Activated CD8-positive, alpha-beta T cell treated with anti-CD3 and anti-CD28 coated beads, Interleukin-2, amount 10 ng/mL, durations not matched to agents 7 days and 5 days (primary cell): ENCODE data around the gene MSX1. TPM values are rescaled to one million over a fixed set of nuclear protein-coding genes. Genes with fewer than 3 reads are reported as not detected.
"Not testable (repeated sequence)": the region's sequence is repeated elsewhere in the genome, so short reads cannot be mapped to it uniquely, and the experiment has no call there.

Source experiments
- ATAC-seq: fragments of 150-1000 bp; cut with Tn5 transposase; one replicate; pipeline ENCODE4 v1.10.0; 2021; ENCODE audit warnings: moderate library complexity
- CTCF ChIA-PET: fragments of 350-600 bp; sonication (Branson Sonifier 250); formaldehyde crosslinking; loops from one replicate; lab custom pipeline; 2021; ENCODE audit warnings: antibody characterized with exemption; lab: Charles Lee
- POLR2A ChIA-PET: fragments of 350-600 bp; sonication (Branson Sonifier 250); formaldehyde crosslinking; loops from one replicate; lab custom pipeline; 2021; ENCODE audit warnings: antibody characterized with exemption; lab: Charles Lee
- DNase-seq: peaks from one replicate; pipeline ENCODE4 v3.0.0-alpha.2; 2020
- H3K27ac Mint-ChIP-seq: one replicate; pipeline ENCODE4 v1.8.0; 2021; ENCODE audit warnings: mild to moderate bottlenecking, mixed read lengths
- H3K27me3 Mint-ChIP-seq: one replicate; pipeline ENCODE4 v1.8.0; 2021; ENCODE audit warnings: low read depth, mixed read lengths
- H3K36me3 Mint-ChIP-seq: one replicate; pipeline ENCODE4 v1.8.0; 2021; ENCODE audit warnings: low read depth, mixed read lengths
- H3K4me1 Mint-ChIP-seq: one replicate; pipeline ENCODE4 v1.8.0; 2021; ENCODE audit warnings: low read depth, mixed read lengths
- H3K4me3 Mint-ChIP-seq: one replicate; pipeline ENCODE4 v1.8.0; 2021; ENCODE audit warnings: mild to moderate bottlenecking, mixed read lengths
- H3K9me3 Mint-ChIP-seq: one replicate; pipeline ENCODE4 v1.8.0; 2022; ENCODE audit warnings: mixed read lengths; ENCODE audit not compliant: insufficient read depth
- total RNA-seq, 2 experiments: library from RNA; stranded (reverse); gene quantifications; one replicate each; pipeline ENCODE4 v1.2.3, GENCODE V29; 2021

Gene MSX1
- total RNA-seq, result not detected

DNA sequence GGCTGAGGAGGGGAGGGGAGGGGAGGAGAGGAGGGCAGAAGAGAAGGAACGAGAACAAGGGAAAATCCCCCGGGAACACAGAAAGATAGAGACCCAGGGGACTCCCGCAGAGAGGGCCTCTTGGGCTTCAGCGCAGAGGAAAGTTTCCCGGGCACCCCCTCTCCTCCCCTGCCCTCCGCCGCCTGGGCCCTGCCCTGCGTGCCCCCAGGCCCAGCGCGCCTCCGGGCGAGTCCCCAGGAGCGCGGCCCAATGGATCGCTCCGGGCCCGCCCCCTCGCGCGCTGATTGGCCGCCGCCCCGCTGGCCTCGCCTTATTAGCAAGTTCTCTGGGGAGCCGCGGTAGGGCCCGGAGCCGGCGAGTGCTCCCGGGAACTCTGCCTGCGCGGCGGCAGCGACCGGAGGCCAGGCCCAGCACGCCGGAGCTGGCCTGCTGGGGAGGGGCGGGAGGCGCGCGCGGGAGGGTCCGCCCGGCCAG lies at the start of gene MSX1:
TSS of gene MSX1 (plus strand) at position 341 of the 474 bp plus-strand sequence. CDS start 235 bp downstream, outside the sequence.
- Mint-ChIP-seq H3K4me3 (peak within 1 kb of the TSS; percentile 63), H3K27ac (no peak within 1 kb of the TSS)

GRCh38 chr4:4810092-4810774 lies 49.2 kb upstream of the MSX1 start:
- no peaks in the 10 kb centered on the region for H3K4me1 Mint-ChIP-seq
- no peaks in the 10 kb centered on the region for H3K9me3 Mint-ChIP-seq
- H3K36me3 Mint-ChIP-seq, result no peaks in the 10 kb centered on the region
- DNase-seq, result no peak
- H3K27me3 Mint-ChIP-seq, result peaks cover 3% of the 10 kb centered on the region
- no peak for ATAC-seq
- ChIA-PET CTCF (no interaction called here), POLR2A (no interaction called here)
- H3K4me3 Mint-ChIP-seq, result no peak overlapping the region
- no peak overlapping the region for H3K27ac Mint-ChIP-seq

More for the DNA sequence above, at the start of gene MSX1:
- no peaks in the 10 kb centered on the region for H3K9me3 Mint-ChIP-seq
- POLR2A ChIA-PET, result no interaction called here
- ATAC-seq (peak; percentile 71), DNase-seq (peak; percentile 38)
- H3K36me3 Mint-ChIP-seq, result peaks cover 11% of the 10 kb centered on the region
- CTCF ChIA-PET, result no interaction called here
- peaks cover 78% of the 10 kb centered on the region for H3K27me3 Mint-ChIP-seq
- H3K4me1 Mint-ChIP-seq, result peaks cover 30% of the 10 kb centered on the region

GRCh38 chr4:4810778-4811177 lies 48.7 kb upstream of the MSX1 start:
- ATAC-seq (no peak), DNase-seq (no peak)
- Mint-ChIP-seq H3K36me3 (no peaks in the 10 kb centered on the region), H3K4me3 (no peak overlapping the region), H3K27ac (no peak overlapping the region), H3K4me1 (no peaks in the 10 kb centered on the region), H3K27me3 (peaks cover 3% of the 10 kb centered on the region), H3K9me3 (no peaks in the 10 kb centered on the region)
- POLR2A ChIA-PET, result no interaction called here
- CTCF ChIA-PET, result no interaction called here

- POLR2A ChIA-PET, result no interaction called here
These were observed 47.2 kb upstream of the MSX1 start for GRCh38 chr4:4812145-4812794.

GRCh38 chr4:4818415-4819212 lies 40.9 kb upstream of the MSX1 start:
- Mint-ChIP-seq H3K27me3 (peaks cover 3% of the 10 kb centered on the region), H3K9me3 (no peaks in the 10 kb centered on the region), H3K36me3 (no peaks in the 10 kb centered on the region), H3K4me1 (no peaks in the 10 kb centered on the region), H3K4me3 (no peak overlapping the region), H3K27ac (no peak overlapping the region)
- DNase-seq (no peak), ATAC-seq (no peak)
- ChIA-PET CTCF (no interaction called here), POLR2A (no interaction called here)

More at GRCh38 chr4:4812145-4812794, 47.2 kb upstream of the MSX1 start:
- Mint-ChIP-seq H3K27me3 (peaks cover 3% of the 10 kb centered on the region), H3K36me3 (no peaks in the 10 kb centered on the region), H3K9me3 (no peaks in the 10 kb centered on the region), H3K27ac (no peak overlapping the region), H3K4me1 (no peaks in the 10 kb centered on the region), H3K4me3 (no peak overlapping the region)
- no peak for ATAC-seq
- CTCF ChIA-PET, result no interaction called here
- no peak for DNase-seq

GRCh38 chr4:4819213-4819606 lies 40.3 kb upstream of the MSX1 start:
- no peak overlapping the region for H3K27ac Mint-ChIP-seq
- no peaks in the 10 kb centered on the region for H3K9me3 Mint-ChIP-seq
- CTCF ChIA-PET, result no interaction called here

DNA sequence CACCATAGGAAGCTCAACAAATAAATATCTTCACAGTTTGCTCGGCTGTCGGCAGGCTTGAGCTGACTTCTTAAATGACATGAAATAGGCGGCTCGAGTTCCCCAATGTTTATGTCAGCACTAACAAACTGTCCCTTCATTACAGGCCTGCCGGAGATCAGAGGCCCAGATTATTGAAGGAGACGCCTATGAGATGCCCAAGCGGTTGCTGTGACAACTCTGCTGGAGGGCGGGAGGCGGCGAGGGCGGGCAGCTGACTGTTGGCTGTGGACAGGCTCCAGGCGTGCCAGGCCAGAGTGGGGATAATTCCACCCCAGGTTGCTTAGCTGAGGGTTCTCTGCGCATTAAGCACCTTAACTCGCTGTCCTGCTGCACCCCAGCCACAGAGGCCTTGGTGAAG lies 39.2 kb upstream of the MSX1 start:
- DNase-seq (no peak), ATAC-seq (no peak)
- Mint-ChIP-seq H3K27ac (no peak overlapping the region), H3K36me3 (no peaks in the 10 kb centered on the region), H3K9me3 (no peaks in the 10 kb centered on the region), H3K4me1 (no peaks in the 10 kb centered on the region), H3K27me3 (no peaks in the 10 kb centered on the region), H3K4me3 (no peak overlapping the region)
- ChIA-PET CTCF (no interaction called here), POLR2A (no interaction called here)

More at GRCh38 chr4:4819213-4819606, 40.3 kb upstream of the MSX1 start:
- Mint-ChIP-seq H3K4me1 (no peaks in the 10 kb centered on the region), H3K36me3 (no peaks in the 10 kb centered on the region), H3K4me3 (no peak overlapping the region), H3K27me3 (no peaks in the 10 kb centered on the region)
- ATAC-seq (no peak), DNase-seq (no peak)
- POLR2A ChIA-PET, result no interaction called here

DNA sequence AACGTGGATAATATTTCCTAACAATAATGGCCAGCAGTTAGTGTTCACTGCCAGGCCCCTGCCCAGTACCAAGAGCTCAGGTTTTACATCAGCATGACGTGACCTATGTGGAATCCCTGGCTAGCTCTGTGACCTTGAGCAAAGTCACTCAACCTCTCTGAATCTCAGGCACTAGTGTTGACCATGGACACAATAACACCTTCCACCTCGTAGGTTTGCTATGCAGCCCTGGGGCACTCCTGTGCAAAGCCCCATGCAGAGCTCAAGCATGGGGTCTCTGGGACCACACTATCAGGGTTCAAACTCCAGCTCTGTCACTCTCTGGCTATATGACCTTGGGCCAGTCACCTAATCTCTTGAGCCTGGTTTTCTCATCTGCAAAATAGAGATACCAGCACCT lies 38.7 kb upstream of the MSX1 start:
- ATAC-seq (no peak), DNase-seq (no peak)
- Mint-ChIP-seq H3K4me1 (no peaks in the 10 kb centered on the region), H3K9me3 (no peaks in the 10 kb centered on the region), H3K4me3 (no peak overlapping the region), H3K36me3 (no peaks in the 10 kb centered on the region), H3K27me3 (no peaks in the 10 kb centered on the region), H3K27ac (no peak overlapping the region)
- ChIA-PET CTCF (no interaction called here), POLR2A (no interaction called here)

DNA sequence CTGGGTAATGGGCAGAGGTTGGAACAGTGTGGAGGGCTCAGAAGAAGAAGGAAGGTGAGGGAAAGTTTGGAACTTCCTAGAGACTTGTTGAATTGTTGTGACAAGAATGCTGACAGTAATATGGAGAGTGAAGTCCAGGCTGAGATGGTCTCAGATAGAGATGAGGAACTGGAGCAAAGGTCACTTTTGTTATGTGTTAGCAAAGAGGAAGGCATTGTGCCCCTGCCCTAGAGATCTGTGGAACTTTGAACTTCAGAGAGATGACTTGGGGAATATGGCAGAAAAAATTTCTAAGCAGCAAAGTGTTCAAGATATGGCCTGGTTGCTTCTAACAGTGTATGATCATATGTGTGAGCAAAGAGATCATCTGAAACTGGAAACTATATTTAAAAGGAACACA lies 37.9 kb upstream of the MSX1 start:
- Mint-ChIP-seq H3K36me3 (no peaks in the 10 kb centered on the region), H3K27me3 (no peaks in the 10 kb centered on the region), H3K4me1 (no peaks in the 10 kb centered on the region), H3K27ac (no peak overlapping the region), H3K4me3 (no peak overlapping the region), H3K9me3 (no peaks in the 10 kb centered on the region)
- ChIA-PET POLR2A (no interaction called here), CTCF (no interaction called here)
- no peak for DNase-seq
- no peak for ATAC-seq

DNA sequence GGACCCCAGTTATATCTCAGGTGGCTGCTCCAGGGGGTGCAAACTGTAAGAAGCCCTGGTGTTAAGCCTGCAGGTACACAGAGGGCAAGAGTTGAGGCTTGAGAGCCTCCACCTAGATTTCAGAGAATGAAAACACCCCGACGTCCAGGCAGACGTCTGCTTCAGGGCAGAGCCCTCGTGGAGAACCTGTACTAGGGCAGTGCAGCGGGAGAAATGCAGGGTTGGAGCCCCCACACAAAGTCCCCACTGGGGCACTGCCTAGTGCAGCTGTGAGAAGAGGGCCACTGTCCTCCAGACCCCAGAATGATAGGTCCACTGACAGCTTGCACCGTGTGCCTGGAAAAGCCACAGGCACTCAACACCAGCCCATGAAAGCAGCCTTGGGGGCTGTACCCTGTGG lies 37.2 kb upstream of the MSX1 start:
- H3K9me3 Mint-ChIP-seq, H3K36me3 Mint-ChIP-seq, H3K27me3 Mint-ChIP-seq, ATAC-seq, POLR2A ChIA-PET, H3K4me3 Mint-ChIP-seq, DNase-seq, CTCF ChIA-PET, H3K4me1 Mint-ChIP-seq, H3K27ac Mint-ChIP-seq: not testable (repeated sequence)

DNA sequence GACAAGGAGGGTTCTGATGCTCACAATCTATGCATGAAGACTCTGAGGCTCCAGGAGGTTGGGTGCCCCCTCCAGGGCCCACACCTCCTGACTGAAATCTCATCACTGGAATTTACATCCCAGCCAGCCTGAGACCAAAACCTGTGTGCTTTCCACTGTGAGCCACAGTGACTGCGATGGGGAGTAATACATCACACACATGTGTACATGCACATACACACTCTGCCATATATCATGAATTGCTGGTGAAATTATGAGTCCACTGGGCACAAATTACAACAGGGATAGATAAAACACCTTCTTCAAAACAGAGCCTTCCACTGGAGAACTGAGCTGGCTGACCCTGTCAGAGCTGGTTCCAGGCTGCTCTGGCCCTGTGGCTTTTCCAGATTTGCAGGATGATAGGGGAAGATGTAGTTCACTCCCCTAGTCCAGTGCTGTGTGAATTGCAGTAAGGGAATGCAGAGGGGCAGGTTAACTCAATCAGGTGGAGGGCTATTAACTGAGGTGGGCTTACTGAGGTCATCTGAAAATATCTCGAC lies 35.8 kb upstream of the MSX1 start:
- POLR2A ChIA-PET, result no interaction called here
- CTCF ChIA-PET, result no interaction called here

GRCh38 chr4:4824232-4824631 lies 35.2 kb upstream of the MSX1 start:
- CTCF ChIA-PET, result no interaction called here
- Mint-ChIP-seq H3K9me3 (no peaks in the 10 kb centered on the region), H3K4me3 (no peak overlapping the region), H3K36me3 (no peaks in the 10 kb centered on the region), H3K27ac (no peak overlapping the region), H3K27me3 (no peaks in the 10 kb centered on the region), H3K4me1 (no peaks in the 10 kb centered on the region)
- ATAC-seq, result no peak
- DNase-seq, result no peak
- POLR2A ChIA-PET, result no interaction called here

More for the DNA sequence above, 35.8 kb upstream of the MSX1 start:
- Mint-ChIP-seq H3K4me1 (no peaks in the 10 kb centered on the region), H3K27ac (no peak overlapping the region), H3K27me3 (no peaks in the 10 kb centered on the region), H3K36me3 (no peaks in the 10 kb centered on the region), H3K4me3 (no peak overlapping the region), H3K9me3 (no peaks in the 10 kb centered on the region)
- ATAC-seq (no peak), DNase-seq (no peak)
